Measurements from ENCODE around the gene WNT5B.
"Not testable (repeated sequence)": the region's sequence is repeated elsewhere in the genome, so short reads cannot be mapped to it uniquely, and the experiment has no call there.

Gene WNT5B

DNA sequence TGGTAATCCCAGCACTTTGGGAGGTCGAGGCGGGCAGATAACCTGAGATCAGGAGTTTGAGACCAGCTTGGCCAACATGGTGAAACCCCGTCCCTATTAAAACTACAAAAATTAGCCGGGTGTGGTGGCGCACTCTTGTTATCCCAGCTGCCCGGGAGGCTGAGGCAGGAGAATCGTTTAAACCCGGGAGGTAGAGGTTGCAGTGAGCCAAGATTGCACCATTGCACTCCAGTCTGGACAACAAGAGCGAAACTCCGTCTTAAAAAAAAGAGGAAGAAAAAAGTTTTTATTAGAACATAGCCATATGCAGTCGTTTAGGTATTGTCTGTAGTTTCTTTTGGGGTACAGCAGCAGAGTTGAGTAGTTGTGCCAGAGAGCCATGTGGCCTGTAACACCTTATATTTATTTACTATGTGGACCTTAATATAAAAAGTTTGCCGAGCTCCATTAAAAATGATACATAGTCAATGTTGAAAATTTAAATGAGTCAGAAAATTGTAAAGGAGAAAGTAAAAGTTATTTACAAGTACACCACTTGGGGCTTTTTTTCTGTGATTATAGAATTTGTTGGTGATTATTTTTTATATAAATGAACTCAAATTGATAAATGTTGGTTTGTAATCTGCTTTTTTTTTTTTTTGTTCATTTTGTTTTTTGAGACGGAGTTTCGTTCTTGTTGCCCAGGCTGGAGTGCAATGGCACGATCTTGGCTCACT is 64.0 kb downstream of the WNT5B start:
- no peak for DNase-seq

DNA sequence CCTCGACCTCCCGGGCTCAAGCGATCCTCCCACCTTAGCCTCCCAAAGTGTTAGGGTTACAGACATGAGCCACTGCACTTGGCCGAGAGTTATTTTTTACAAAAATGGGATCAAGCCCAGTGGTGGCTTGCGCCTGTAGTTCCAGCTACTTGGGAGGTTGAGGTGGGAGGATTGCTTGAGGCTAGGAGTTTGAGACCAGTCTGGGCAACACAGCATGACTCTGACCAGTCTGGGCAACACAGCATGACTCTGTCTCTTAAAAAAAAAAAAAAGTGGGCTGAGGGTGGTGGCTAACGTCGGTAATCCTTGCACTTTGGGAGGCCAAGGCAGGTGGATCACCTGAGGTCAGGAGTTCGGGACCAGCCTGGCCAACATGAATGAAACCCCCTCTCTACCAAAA is 66.1 kb downstream of the WNT5B start:
- DNase-seq = not testable (repeated sequence)

DNA sequence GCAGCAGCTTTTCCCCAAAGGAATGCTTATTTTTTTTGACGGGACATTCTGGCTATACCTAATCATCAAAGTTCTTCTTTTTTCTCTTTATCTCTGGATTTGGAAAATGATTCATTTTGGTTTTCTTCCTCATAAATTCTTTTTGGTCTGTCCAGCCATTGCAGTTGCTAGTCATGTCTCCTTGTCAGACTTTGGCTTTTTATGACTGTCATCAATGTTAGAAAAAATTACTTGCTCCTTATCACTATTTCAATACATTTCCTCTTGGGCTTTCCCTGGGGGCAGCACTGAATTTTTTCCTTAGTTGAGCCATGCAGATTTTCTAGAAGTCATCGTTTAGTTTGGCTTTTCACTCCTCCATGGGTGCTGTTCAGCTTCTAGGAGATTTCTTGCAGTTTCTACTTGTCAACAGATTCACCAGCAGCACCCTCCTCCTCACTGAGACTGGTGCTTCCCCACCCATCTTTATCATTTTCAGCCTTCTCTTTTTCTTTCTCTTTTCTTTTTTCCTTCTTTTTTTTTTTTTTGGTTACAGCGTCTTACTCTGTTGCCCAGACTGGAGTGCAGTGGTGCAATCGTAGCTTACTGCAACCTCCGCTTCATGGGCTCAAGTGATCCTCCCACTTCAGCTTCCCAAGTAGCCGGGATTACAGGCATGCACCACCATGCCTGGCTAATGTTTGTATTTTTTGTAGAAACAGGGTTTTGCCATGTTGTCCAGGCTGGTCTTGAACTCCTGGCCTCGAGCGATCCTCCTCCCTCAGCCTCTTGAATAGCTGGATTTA is 67.0 kb downstream of the WNT5B start:
- no peak for DNase-seq

DNA sequence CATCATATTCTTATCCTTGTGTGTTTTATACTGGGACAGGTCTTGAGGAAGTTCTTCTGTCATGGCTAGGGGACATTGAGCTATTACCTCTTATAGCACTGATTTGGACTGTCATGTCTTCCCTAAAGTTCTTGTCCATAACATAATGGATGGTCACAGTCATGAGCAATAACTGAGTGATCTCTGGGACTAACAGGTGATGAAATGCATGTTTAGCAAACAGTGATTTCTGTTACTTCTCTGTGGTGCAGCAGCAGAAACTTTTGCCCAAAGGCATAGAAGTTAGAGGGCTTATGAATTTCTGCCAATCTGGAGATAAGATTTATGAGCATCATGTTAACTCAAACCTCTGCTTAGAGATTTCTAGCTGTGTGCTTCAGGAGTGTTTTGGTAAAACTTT is 67.8 kb downstream of the WNT5B start:
- DNase-seq = no peak
